Stimulated activated CD8-positive, alpha-beta memory T cell treated with anti-CD3 and anti-CD28 coated beads, Interleukin-7, amount 100 ng/mL, for 48 hours (primary cell): ENCODE measurements around the gene IPPK.

Experiments
- DNase-seq, 2 donors: peaks; one replicate each; pipeline ENCODE4 v3.0.0-alpha.2; 2020; ENCODE audit warnings: low read depth in 1 of 2; ENCODE audit errors: extremely low read depth in 1 of 2

Gene IPPK

GRCh38 chr9:92616199-92616641 is 53.7 kb downstream of the IPPK start:
- DNase-seq: no peak

- DNase-seq: no peak
Observed at GRCh38 chr9:92615790-92616189, 54.1 kb downstream of the IPPK start.

GRCh38 chr9:92614763-92615461 is 55.0 kb downstream of the IPPK start:
- no peak for DNase-seq

- DNase-seq: no peak
Observed at GRCh38 chr9:92614123-92614510, 55.8 kb downstream of the IPPK start.

- DNase-seq: no peak
Observed at GRCh38 chr9:92613268-92614122, 56.4 kb downstream of the IPPK start.

- no peak for DNase-seq
Observed at GRCh38 chr9:92612816-92613215, 57.1 kb downstream of the IPPK start.

- no peak for DNase-seq
Observed at GRCh38 chr9:92612292-92612691, 57.6 kb downstream of the IPPK start.

GRCh38 chr9:92611621-92612285 is 58.2 kb downstream of the IPPK start:
- no peak for DNase-seq

GRCh38 chr9:92610470-92611420 is 59.2 kb downstream of the IPPK start:
- DNase-seq: no peak

GRCh38 chr9:92608909-92609445 is 61.0 kb downstream of the IPPK start:
- DNase-seq: no peak

GRCh38 chr9:92608241-92608908 is 61.6 kb downstream of the IPPK start:
- no peak for DNase-seq

- DNase-seq: no peak
Observed at GRCh38 chr9:92607773-92608172, 62.2 kb downstream of the IPPK start.

- DNase-seq: no peak
Observed at GRCh38 chr9:92607088-92607487, 62.8 kb downstream of the IPPK start.

GRCh38 chr9:92605224-92605623 is 64.7 kb downstream of the IPPK start:
- DNase-seq: no peak

- DNase-seq: no peak
Observed at GRCh38 chr9:92603990-92604389, 65.9 kb downstream of the IPPK start.

GRCh38 chr9:92603100-92603499 is 66.8 kb downstream of the IPPK start:
- no peak for DNase-seq

- no peak for DNase-seq
Observed at GRCh38 chr9:92602413-92602812, 67.5 kb downstream of the IPPK start.

GRCh38 chr9:92601451-92601850 is 68.5 kb downstream of the IPPK start:
- DNase-seq: no peak

GRCh38 chr9:92600462-92601261 is 69.3 kb downstream of the IPPK start:
- no peak for DNase-seq
